Endothelial cell of umbilical vein (primary cell): ENCODE results near the gene CTSZ. TPM values are rescaled to one million over a fixed set of nuclear protein-coding genes. Genes with fewer than 3 reads are reported as not detected.
"Not testable (repeated sequence)": the region's sequence is repeated elsewhere in the genome, so short reads cannot be mapped to it uniquely, and the experiment has no call there.

Experiments used
- BruUV-seq: library from RNA; stranded (reverse); fragments of 400-500 nt; replicated peaks from 2 replicates; lab custom pipeline; 2021; lab: Mats Ljungman, UMichigan
- CTCF ChIA-PET: fragments of 300-600, 350-600 bp; sonication (Branson Sonifier 250); formaldehyde crosslinking; loops from one replicate; lab custom pipeline; 2021; ENCODE audit warnings: antibody characterized with exemption, inconsistent platforms; lab: Charles Lee
- POLR2A ChIA-PET: fragments of 300-600, 350-600 bp; sonication (Branson Sonifier 250); formaldehyde crosslinking; loops from one replicate; lab custom pipeline; 2021; ENCODE audit warnings: antibody characterized with exemption, inconsistent platforms; lab: Charles Lee
- DNase-seq: peaks from one replicate; pipeline ENCODE4 v3.0.0-alpha.2; 2011; ENCODE audit warnings: low read depth, low spot score
- FAIRE-seq: peaks from 2 replicates; lab custom pipeline; 2011; peaks lifted over from hg19 to GRCh38; lab: Jason Lieb, UNC
- H2AFZ ChIP-seq: 2 replicates; pipeline ENCODE4 v1.6.0; 2012; ENCODE audit warnings: low read depth, low read length, control low read depth, inconsistent platforms
- H3K27ac ChIP-seq: 2 replicates; pipeline ENCODE4 v1.5.1; 2011; ENCODE audit warnings: low read depth, mild to moderate bottlenecking, control low read depth, low read length, moderate library complexity; ENCODE audit not compliant: insufficient read depth
- H3K27me3 ChIP-seq, 2 experiments: 2 replicates each; pipeline versions ENCODE4 v1.6.0 to v1.6.1; 2011; ENCODE audit warnings: low read length in 2 of 2, mixed read lengths in 1 of 2; ENCODE audit not compliant: control insufficient read depth in 2 of 2, insufficient read depth in 2 of 2
- H3K36me3 ChIP-seq, 2 experiments: 2 replicates in 1 of 2; 3 replicates in 1 of 2; pipeline ENCODE4 v1.5.1; 2011; ENCODE audit warnings: low read length in 2 of 2, mild to moderate bottlenecking in 1 of 2, moderate library complexity in 1 of 2; ENCODE audit not compliant: control insufficient read depth in 2 of 2, insufficient read depth in 2 of 2; ENCODE audit errors: extremely low read depth in 1 of 2
- H3K4me1 ChIP-seq: 3 replicates; pipeline ENCODE4 v1.5.1; 2011; ENCODE audit warnings: mild to moderate bottlenecking, low read length; ENCODE audit not compliant: control insufficient read depth, insufficient read depth; ENCODE audit errors: extremely low read depth
- H3K4me2 ChIP-seq: 2 replicates; pipeline ENCODE4 v1.6.1; 2011; ENCODE audit warnings: low read length, control low read depth, mixed read lengths; ENCODE audit not compliant: insufficient read depth
- H3K4me3 ChIP-seq, 3 experiments: fragments of 200-600 bp in 1 of 3; sonication (generic), shearing (Covaris generic) in 1 of 3; replicated peaks in 1 of 3; 2 replicates each; pipeline ENCODE4 v1.5.1; 2011 to 2016; ENCODE audit warnings: control low read depth in 3 of 3, low read length in 3 of 3, mild to moderate bottlenecking in 2 of 3, inconsistent platforms in 1 of 3, low read depth in 1 of 3, moderate library complexity in 1 of 3; ENCODE audit not compliant: insufficient read depth in 1 of 3
- H3K79me2 ChIP-seq: 2 replicates; pipeline ENCODE4 v1.6.0; 2012; ENCODE audit warnings: low read length, inconsistent platforms; ENCODE audit not compliant: control insufficient read depth, insufficient read depth
- H3K9ac ChIP-seq: replicated peaks from 2 replicates; pipeline ENCODE3; 2011; ENCODE audit warnings: low read length, control low read depth; ENCODE audit not compliant: insufficient read depth; ENCODE audit errors: extremely low read depth
- H3K9me1 ChIP-seq: replicated peaks from 3 replicates; pipeline ENCODE4 v1.6.0; 2011; ENCODE audit warnings: mild to moderate bottlenecking, low read length; ENCODE audit not compliant: control insufficient read depth, insufficient read depth; ENCODE audit errors: extremely low read depth
- H3K9me3 ChIP-seq: replicated peaks from 2 replicates; pipeline ENCODE4 v1.5.1; 2012; ENCODE audit warnings: low read length, inconsistent platforms; ENCODE audit not compliant: control insufficient read depth, insufficient read depth
- H4K20me1 ChIP-seq: replicated peaks from 2 replicates; pipeline ENCODE3; 2011; ENCODE audit warnings: mild to moderate bottlenecking, low read length; ENCODE audit not compliant: control insufficient read depth, insufficient read depth; ENCODE audit errors: extremely low read depth
- EZH2 ChIP-seq: IDR thresholded peaks from 2 replicates; pipeline ENCODE4 v1.6.1; 2012; ENCODE audit warnings: borderline replicate concordance, low read depth, mild to moderate bottlenecking, moderate library complexity, low read length, inconsistent platforms; ENCODE audit not compliant: severe bottlenecking
- JUN ChIP-seq: IDR thresholded peaks from 2 replicates; pipeline ENCODE4 v1.6.1; 2011; ENCODE audit warnings: borderline replicate concordance, low read depth; ENCODE audit not compliant: insufficient read length, insufficient read depth
- MYC ChIP-seq: IDR thresholded peaks from one replicate; pipeline ENCODE4 v1.6.1; 2011; ENCODE audit warnings: mild to moderate bottlenecking, low read depth, low read length
- POLR2A ChIP-seq: IDR thresholded peaks from 2 replicates; pipeline ENCODE4 v1.6.1; 2012; ENCODE audit warnings: low read depth, mild to moderate bottlenecking, control low read depth, low read length
- POLR2AphosphoS5 ChIP-seq: IDR thresholded peaks from 2 replicates; pipeline ENCODE4 v1.6.1; 2012; ENCODE audit warnings: low read depth, mild to moderate bottlenecking, control low read depth, low read length, moderate library complexity; ENCODE audit not compliant: insufficient read depth
- dilution Hi-C: fragments of 300-500 bp; cut with MboI; formaldehyde crosslinking; loops from one replicate; pipeline ENCODE4 v1.15.0; 2019; ENCODE audit warnings: low sequenced_read_pairs; ENCODE audit not compliant: extremely low pct_ligation_motif_present
- intact Hi-C: fragments of 100-400 bp; cut with micrococcal nuclease; formaldehyde crosslinking; loops from one replicate; pipeline ENCODE4 v1.10.0; 2022
- polyA plus RNA-seq, 4 experiments: library from polyadenylated mRNA; depleted of rRNA in 3 of 4; stranded (reverse) in 3 of 4; unstranded in 1 of 4; fragments of >200 nt; gene quantifications; 2 replicates each; pipeline versions ENCODE4 v1.2.1 to v1.2.3, GENCODE V29; 2011 to 2012; ENCODE audit warnings: missing spikeins in 1 of 4
- total RNA-seq: library from RNA; stranded (reverse); gene quantifications from 2 replicates; pipeline ENCODE4 v1.2.3, GENCODE V29; 2021
- TF ChIP-seq, protein P1 (sequence below), 2 donors: IDR thresholded peaks; 1 replicate in 1 of 2; 2 replicates in 1 of 2; pipeline ENCODE4 v1.5.1; 2011; ENCODE audit warnings: low read length in 2 of 2, mild to moderate bottlenecking in 2 of 2, moderate library complexity in 2 of 2, control low read depth in 1 of 2, inconsistent platforms in 1 of 2, low read depth in 1 of 2; ENCODE audit not compliant: insufficient read depth in 1 of 2; ENCODE audit errors: extremely low read depth in 1 of 2
- TF ChIP-seq, protein P2 (sequence below): IDR thresholded peaks from 2 replicates; pipeline ENCODE4 v1.6.1; 2011; ENCODE audit not compliant: insufficient read depth, insufficient read length

CTSZ gene
- total and polyA plus RNA-seq, 2 donors (not counting 3 experiments of a cell fraction or from before 2014, with no cell fraction given), result 304 to 387 TPM

DNA sequence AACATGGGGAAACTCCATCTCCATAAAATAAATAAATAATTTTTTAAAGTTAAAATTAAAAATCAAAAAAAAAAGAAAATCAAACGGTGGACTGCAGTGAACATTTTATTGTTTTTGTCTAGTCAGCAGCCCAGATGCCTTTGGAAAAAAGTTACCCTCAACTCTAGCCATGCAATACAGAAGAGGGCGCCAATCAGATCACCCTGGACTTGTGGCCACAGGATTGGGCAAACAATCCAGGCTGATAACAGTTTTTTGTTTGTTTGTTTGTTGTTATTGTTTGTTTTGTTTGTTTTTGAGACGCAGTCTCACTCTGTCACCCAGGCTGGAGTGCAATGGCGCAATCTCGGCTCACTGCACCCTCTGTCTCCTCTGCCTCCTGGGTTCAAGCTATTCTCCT is 56.5 kb downstream of the CTSZ start:
- Histone ChIP-seq H3K4me1 (no peaks in the 10 kb centered on the region), H3K9me1 (no peaks in the 10 kb centered on the region), H3K4me3 (no peak overlapping the region), H3K4me2 (no peak overlapping the region), H3K36me3 (no peaks in the 10 kb centered on the region), H3K27ac (no peak overlapping the region), H2AFZ (no peak overlapping the region), H4K20me1 (no peaks in the 10 kb centered on the region), H3K79me2 (no peaks in the 10 kb centered on the region), H3K27me3 (no peaks in the 10 kb centered on the region), H3K9me3 (no peaks in the 10 kb centered on the region), H3K9ac (no peak overlapping the region)
- intact Hi-C loops, result no loop called here
- no peak for FAIRE-seq
- CTCF ChIA-PET, result interaction anchor here (0.8 to 1.2 kb wide), 2 partner anchors 52 to 91 kb away, joined by 3 read pairs; no protein-coding TSS in a partner anchor
- DNase-seq, result no peak
- TF ChIP-seq POLR2AphosphoS5 (no peak), JUN (no peak), POLR2A (no peak), MYC (no peak), EZH2 (no peak)
- TF ChIP-seq, protein P1, sequence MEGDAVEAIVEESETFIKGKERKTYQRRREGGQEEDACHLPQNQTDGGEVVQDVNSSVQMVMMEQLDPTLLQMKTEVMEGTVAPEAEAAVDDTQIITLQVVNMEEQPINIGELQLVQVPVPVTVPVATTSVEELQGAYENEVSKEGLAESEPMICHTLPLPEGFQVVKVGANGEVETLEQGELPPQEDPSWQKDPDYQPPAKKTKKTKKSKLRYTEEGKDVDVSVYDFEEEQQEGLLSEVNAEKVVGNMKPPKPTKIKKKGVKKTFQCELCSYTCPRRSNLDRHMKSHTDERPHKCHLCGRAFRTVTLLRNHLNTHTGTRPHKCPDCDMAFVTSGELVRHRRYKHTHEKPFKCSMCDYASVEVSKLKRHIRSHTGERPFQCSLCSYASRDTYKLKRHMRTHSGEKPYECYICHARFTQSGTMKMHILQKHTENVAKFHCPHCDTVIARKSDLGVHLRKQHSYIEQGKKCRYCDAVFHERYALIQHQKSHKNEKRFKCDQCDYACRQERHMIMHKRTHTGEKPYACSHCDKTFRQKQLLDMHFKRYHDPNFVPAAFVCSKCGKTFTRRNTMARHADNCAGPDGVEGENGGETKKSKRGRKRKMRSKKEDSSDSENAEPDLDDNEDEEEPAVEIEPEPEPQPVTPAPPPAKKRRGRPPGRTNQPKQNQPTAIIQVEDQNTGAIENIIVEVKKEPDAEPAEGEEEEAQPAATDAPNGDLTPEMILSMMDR (IDR thresholded peaks at IDR 0.05; ENCODE audit: extremely low read depth in 1 of 2, insufficient read depth in 1 of 2, low read depth in 1 of 2, low read length in 2 of 2), result no peak
- TF ChIP-seq, protein P2, sequence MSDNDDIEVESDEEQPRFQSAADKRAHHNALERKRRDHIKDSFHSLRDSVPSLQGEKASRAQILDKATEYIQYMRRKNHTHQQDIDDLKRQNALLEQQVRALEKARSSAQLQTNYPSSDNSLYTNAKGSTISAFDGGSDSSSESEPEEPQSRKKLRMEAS, result no peak
- dilution Hi-C loops, result no loop called here
- no TSS peak for BruUV-seq
- POLR2A ChIA-PET, result no interaction called here

DNA sequence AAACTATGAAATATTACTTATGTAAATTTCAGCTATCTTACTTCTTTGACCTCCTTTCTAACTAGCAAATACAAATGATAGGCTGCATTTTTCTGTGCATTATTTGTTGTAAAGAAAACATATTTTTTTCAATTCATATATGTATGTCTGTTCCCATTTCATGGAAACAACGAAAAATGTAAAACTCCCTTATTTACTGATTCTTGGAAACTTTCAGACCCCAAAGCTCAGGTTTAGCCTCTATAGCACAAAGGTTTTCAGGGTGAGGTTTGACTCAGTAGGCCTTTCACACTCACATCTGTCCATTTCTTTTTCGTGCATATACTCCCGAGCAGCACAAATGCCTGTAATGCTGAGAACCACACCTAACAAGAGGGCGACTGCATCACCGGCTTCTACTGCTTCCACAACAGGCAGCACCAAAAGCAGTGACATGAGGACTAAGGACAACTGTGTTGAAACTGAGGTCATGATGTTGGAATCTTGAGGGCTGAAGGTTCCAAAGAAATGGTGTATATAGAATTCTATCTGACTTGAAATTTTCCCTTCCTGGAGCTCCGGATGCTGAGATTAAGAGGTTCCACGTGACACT is 59.2 kb downstream of the CTSZ start:
- DNase-seq, H2AFZ ChIP-seq, H4K20me1 ChIP-seq, CTCF ChIA-PET, H3K4me3 ChIP-seq, BruUV-seq, H3K4me2 ChIP-seq, H3K27me3 ChIP-seq, H3K27ac ChIP-seq, intact Hi-C loops, H3K79me2 ChIP-seq, dilution Hi-C loops, POLR2A ChIA-PET, H3K36me3 ChIP-seq, H3K4me1 ChIP-seq, FAIRE-seq, H3K9me3 ChIP-seq, H3K9me1 ChIP-seq, H3K9ac ChIP-seq: not testable (repeated sequence)
